Dedifferentiated amniotic fluid mesenchymal stem cell (primary cell): ENCODE results near the gene PDAP1.
A peak's percentile ranks its signal among the peaks of the same experiment; 100 is the strongest.
"Not testable (repeated sequence)": the region's sequence is repeated elsewhere in the genome, so short reads cannot be mapped to it uniquely, and the experiment has no call there.

Source experiments
- DNase-seq: peaks from one replicate; pipeline ENCODE4 v3.0.0-alpha.2; 2016; ENCODE audit errors: extremely low spot score

Gene PDAP1

GRCh38 chr7:99379043-99379577, 29.3 kb downstream of the PDAP1 start:
- peak; percentile 91 for DNase-seq

GRCh38 chr7:99375070-99375807, 33.2 kb downstream of the PDAP1 start:
- DNase-seq, result peak; percentile 51

GRCh38 chr7:99374111-99375064, 34.0 kb downstream of the PDAP1 start, which contains the start of gene ARPC1B:
ARPC1B (plus strand) TSS chr7:99374730; CDS start chr7:99385715, 10,985 bp downstream.
- DNase-seq, result no peak

DNA sequence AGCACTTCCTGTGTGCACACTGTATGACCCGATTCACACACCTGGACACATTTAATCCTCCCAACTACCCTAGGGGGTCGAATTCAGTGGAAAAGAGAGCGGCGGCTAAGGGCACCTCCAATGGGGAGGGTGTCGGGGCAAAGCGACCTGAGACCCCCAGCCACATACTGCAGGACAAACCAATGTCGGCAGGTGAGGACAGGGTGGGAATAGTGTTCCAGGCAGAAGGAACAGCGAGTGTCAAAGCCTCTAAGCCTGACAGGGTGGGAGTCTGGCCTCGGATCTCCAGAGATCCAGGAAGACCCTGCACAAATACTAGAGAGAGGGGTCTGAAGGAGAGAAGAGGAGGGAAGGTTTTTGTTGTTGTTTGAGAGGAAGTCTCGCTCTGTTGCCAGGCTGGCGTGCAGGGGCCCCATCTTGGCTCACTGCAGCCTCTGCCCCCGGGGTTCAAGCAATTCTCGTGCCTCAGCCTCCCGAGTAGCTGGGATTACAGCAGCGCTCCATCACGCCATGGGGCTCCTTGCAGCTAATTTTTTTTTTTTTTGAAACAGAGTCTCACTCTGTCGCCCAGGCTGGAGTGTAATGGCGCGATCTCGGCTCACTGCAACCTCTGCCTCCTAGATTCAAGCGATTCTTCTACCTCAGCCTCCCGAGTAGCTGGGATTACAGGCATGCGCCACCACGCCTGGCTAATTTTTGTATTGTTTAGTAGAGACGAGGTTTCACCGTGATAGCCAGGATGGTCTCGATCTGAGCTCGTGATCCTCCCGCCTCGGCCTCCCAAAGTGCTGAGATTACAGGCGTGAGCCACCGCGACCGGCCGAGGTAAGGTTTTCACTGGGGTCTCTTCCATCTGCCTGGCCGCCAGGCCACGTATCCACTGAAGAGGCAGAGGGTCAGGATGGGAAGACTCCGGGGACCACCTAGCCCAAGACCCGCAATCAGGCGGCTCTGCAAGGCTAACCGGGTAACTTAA, 35.0 kb downstream of the PDAP1 start:
- no peak for DNase-seq

DNA sequence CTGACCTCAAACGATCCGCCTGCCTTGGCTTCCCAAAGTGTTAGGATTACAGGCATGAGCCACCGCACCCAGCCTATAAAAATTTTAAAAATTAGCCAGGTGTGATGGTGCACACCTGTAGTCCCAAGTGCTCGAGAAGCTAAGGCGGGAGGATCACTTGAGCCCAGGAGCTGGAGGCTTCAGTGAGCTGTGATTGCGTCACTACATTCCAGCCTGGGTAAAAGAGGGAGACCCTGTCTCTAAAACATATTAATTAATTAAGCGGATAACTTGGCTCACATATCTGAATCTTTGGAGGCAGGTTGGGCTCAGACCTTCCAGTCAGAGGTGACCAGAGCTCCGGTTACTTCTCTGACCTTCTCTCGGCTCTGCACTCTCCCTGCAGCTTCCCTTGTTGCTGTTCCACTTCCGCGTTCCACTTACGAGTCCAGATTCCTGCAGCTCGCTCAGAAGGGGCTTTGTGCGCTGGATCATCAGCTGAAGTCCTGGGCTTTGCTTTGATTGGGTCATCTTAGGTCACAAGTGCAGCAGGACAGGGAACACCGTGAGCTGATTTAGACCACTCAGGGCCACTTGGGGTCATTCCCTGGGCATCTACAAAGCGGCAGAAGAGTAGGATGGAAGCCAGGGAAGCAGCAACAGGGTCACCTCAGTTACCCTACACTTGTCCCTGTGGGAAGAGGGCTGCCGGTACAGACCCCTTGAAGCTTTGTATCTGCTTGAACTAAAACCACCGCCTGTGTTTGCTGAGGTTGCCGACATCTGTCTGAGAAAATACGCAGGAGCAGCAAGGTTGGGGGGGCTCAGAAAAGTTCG, 35.9 kb downstream of the PDAP1 start:
- DNase-seq, result no peak

DNA sequence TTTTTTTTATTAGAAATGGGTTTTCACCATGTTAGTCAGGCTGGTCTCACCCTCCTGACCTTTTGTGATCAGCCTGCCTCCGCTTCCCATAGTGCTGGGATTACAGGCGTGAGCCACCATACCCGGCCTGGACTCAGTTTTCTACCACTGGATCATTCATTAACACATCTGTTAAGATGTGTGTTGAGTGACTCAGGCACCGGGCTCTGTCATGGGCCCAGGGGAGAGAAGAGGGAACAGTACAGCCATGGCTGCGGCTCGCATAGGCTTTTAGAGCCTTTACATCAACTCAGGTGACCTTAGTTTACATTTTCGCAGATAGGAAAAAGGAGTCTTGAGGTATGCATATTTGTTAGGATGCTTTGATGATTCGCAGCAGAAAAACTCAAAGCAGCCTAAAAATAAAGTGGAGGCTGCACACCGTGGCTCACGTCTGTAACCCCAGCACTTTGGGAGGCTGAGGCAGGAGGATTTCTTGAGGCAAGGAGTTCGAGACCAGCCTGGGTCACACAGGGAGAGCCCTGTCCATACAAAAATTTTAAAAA, 36.9 kb downstream of the PDAP1 start:
- no peak for DNase-seq

GRCh38 chr7:99369767-99370391, 38.5 kb downstream of the PDAP1 start:
- DNase-seq, result no peak

GRCh38 chr7:99368750-99369389, 39.5 kb downstream of the PDAP1 start:
- DNase-seq, result no peak

GRCh38 chr7:99366646-99367045, 41.8 kb downstream of the PDAP1 start:
- DNase-seq, result no peak

DNA sequence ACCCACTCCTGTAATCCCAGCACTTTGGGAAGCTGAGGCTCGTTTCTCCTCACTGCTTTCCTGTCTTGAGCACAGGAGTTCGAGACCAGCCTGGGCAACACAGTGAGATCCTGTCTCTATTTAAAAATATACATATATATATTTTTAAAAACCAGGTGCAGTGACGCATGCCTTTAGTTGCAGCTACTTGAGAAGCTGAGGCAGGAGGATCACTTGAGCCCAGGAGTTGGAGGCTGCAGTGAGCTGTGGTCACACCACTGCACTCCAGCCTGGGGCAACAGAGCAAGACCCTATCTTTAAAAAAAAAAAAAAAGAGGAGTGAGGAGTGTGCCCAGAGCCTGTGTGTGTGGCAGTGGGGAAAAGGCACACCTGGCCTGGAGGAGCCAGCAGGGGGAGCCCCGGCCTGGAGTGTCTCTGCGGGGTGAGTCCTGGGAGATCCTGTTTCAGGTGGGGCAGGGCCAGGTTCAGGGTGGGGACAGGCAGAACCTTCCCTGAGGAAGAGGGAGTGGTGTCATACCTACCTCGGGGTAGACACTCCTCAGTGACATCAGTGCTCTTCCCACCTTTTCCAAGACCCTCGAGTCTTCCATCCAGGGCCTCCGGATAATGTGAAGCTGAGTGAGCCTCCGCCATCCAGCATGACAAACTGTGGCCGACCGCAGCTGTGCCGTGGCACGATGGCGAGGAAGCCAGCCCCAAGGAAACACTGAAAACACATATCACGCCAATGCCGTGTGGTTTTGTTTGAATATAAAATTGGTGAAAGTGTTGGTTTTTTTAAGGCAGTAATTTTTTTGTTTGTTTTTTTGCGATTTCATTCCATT, 42.9 kb downstream of the PDAP1 start:
- DNase-seq, result no peak

- DNase-seq, result no peak
Observed at GRCh38 chr7:99363286-99363685, 45.1 kb downstream of the PDAP1 start.

GRCh38 chr7:99362801-99363200, 45.6 kb downstream of the PDAP1 start:
- DNase-seq, result peak; percentile 62

DNA sequence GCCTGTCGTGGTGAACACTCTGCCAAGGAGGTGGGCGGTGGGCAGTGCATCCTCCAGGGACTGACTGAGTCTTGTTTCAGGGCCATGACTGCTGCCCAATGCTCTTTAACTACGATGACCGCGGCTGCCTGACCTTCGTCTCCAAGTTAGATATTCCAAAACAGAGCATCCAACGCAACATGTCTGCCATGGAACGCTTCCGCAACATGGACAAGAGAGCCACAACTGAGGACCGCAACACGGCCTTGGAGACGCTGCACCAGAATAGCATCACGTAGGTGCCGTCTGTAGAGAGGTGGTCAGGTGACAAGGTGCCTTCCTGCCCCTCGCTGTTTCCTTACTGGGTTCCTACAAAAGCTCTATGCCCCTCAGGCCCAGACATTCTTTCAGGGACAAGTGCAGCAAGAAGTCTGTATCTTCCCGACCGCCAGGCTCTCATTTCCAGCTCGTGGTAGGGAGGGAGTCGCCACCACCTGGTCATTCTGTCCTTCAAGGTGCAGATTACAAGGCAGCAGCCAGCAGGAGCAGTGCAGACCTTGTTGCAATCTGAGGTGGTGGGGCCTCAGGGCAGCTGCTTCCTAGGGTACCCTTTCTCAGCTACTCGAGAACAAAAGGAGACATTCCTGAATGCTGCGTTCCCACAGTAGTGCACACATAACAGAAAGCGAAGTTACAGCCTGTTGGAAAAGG, 48.8 kb downstream of the PDAP1 start:
- DNase-seq, result no peak

- DNase-seq, result not testable (repeated sequence)
Observed at GRCh38 chr7:99358521-99358920, 49.9 kb downstream of the PDAP1 start.

DNA sequence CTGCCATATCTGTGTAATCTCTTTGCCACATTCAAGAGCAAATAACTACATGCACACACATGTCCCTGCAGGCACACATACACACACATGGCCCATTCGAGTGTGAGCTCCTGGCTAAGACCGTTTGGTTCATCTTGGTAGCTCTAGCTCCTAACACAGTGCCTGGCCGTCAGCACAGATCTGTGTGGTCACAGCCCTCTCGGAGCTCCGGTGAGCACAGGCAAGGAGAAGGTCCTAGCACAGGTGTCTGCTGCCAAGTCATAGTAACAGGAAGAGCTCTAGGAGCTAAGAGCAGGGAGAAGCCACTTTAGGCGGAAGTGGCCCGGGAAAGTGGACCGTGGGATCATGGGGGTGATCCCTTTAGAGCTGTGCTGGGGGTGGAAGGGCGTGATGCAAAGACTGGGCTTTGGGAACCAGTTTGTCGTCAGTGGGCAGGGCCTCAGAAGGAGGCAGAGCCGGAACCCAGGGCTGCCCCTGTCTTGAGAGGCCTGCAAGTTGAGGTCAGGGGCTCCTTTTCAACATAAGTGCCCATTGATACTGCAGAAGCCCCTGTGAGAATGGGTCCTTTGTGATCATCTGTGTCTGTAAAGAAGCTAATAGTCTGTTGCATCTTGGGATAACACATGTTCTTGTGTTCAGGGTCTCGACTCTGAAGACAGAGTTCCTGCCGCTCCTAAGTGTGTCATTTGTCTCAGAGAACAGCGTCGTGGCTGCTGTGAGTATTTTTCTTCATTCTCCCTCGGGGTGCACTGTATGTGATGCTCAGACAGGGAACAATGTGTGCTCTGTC, 50.5 kb downstream of the PDAP1 start:
- no peak for DNase-seq

DNA sequence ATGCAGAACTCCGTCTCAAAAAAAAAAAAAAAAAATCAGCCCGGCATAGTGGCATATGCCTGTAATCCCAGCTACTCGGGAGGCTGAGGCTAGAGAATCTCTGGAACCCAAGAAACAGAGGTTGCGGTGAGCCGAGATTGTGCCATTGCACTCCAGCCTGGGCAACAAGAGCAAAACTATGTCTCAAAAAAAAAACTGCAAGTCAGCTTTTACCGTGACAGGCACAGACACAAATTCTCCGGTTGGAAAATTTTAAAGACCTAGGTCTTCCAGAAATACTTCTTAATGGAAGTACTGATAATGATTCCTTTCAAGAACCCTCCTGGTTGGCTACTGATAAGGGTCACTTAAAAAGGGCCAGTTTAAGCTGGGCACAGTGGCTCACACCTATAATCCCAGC, 53.3 kb downstream of the PDAP1 start:
- DNase-seq, result no peak

- DNase-seq, result no peak
Observed at GRCh38 chr7:99352247-99352646, 56.1 kb downstream of the PDAP1 start.
